ENCODE results near the gene LDLRAD1.
"Not testable (repeated sequence)": the region's sequence is repeated elsewhere in the genome, so short reads cannot be mapped to it uniquely, and the experiment has no call there.

The LDLRAD1 gene, protein sequence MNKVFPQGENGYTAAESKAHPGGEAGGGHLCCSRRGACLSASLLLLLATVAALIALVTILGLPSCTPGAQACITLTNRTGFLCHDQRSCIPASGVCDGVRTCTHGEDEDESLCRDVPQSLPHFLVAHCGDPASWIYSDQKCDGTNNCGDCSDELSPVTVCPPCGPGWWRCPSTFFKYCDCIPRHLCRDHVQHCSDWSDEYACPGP

GRCh38 chr1:54017979-54018378 is at the start of gene LDLRAD1:
LDLRAD1 (minus strand) TSS chr1:54018186; CDS start chr1:54018112, 74 bp downstream.
- DNase-seq, result no peak

DNA sequence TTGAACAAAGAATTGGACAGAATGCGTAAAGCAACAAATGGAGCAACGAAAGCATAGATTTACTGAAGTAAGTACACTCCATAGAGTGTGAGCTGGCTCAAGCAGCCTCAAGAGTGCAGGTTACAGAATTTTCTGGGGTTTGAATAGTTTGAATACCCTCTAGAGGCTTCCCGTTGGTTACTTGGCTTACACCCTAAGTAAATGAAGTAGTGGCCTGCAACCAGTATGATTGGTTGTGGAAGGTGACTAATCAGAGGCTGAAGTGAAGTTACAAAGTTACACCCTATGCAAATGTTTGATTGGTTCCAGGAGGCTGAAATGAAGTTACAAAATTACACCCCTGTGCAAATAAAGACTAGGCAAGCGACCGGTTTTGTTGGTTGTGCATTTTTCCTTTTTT is 46.3 kb upstream of the LDLRAD1 start:
- DNase-seq, result no peak

DNA sequence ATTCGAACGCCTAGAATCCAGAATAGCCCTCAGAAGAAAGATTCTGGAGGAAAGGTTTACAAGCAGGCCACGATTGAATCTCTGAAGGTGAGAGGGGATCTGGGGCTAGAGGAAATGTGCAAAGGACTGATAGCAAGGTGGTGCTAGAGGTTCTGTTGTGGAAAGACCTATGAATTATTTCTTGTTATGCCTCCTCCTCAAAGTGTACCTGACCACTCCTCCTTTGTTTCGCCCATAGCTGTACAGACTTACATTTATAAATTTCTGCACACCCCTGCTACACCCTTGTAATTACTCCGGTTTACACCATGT is 36.4 kb upstream of the LDLRAD1 start:
- DNase-seq, result no peak

- no peak for DNase-seq
Observed at GRCh38 chr1:54053745-54054437, 35.9 kb upstream of the LDLRAD1 start.

- peak; percentile 99 for DNase-seq
Observed at GRCh38 chr1:54052934-54053744, 35.2 kb upstream of the LDLRAD1 start, which contains the start of the genes TCEANC2 and TMEM59. TCEANC2 (plus strand) TSS chr1:54053608; CDS start chr1:54054423, 815 bp downstream. TMEM59 (minus strand) TSS chr1:54053204; CDS start chr1:54053188, 16 bp downstream.

GRCh38 chr1:54052431-54052933 is 34.5 kb upstream of the LDLRAD1 start:
- peak; percentile 24 for DNase-seq

- no peak for DNase-seq
Observed at GRCh38 chr1:54051933-54052430, 34.0 kb upstream of the LDLRAD1 start.

GRCh38 chr1:54050435-54050834 is 32.4 kb upstream of the LDLRAD1 start:
- DNase-seq, result not testable (repeated sequence)

GRCh38 chr1:54047384-54048305 is 29.7 kb upstream of the LDLRAD1 start:
- DNase-seq, result no peak

DNA sequence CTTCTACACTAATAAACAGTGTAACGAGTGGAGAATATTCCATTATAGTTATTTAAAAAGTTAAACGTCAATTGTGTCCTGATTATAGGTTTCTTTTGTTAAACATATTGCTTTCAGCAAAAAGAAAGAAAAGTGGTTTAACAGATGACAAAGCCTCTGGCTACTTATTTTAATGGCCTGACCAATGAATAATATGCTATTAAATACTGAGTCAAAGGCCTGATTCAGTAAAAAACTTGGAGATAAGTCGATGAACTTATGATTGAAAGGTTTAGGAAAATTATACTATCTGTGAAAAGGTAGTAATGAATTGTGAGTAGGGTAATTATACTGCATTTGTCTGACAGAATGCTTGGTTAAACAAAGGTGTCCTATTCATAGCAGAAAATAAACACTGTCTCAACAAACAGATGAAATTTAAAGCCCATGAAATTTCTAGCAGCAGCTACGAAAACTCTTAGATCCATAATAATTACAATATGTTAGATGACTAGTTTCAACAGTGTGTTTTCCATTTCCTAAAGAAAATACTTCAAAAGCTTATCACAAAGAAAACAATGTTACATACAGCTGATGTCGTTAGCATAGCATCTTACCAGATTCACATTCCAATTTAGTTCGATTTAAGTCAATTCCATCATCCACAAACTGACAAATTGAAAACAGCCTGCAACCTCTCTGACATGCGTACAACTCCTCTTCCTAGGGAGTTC is 28.8 kb upstream of the LDLRAD1 start:
- DNase-seq, result no peak

DNA sequence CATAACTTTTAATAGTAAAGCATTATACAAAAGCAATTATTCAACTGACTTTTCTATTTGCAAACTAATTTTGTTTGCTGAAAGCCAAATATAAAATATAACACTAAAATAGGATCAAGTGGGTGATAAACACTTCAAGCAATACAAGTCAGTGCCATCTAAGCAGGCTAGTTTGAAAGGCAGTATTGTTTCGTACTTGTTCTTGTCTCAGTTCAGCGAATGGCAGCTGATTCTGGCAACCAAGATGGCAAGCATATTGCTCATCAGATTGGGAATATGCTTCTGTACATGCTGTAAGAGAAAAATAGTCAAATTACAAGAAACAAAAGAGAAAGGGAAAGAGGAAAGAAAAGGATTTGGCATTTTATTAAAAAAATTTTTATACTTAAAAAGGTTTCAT is 27.5 kb upstream of the LDLRAD1 start:
- no peak for DNase-seq

DNA sequence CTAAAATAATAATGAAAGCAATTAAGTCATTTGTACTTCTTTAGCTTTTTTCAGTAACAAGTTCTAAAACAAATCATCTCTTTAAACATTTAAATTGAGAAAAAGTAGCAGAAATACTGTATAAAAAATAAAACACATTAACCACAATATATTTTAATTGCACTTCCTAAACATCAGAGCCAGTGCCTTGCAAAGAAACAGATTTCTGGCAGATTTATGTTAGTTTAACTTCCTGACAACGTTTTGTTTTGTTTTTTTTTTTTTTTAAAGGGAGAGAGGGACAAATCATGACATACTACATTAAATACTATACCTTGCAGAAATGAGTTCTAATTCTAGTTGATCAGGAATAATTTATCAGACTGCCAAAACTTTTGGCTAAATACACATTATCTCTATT is 23.8 kb upstream of the LDLRAD1 start:
- no peak for DNase-seq

DNA sequence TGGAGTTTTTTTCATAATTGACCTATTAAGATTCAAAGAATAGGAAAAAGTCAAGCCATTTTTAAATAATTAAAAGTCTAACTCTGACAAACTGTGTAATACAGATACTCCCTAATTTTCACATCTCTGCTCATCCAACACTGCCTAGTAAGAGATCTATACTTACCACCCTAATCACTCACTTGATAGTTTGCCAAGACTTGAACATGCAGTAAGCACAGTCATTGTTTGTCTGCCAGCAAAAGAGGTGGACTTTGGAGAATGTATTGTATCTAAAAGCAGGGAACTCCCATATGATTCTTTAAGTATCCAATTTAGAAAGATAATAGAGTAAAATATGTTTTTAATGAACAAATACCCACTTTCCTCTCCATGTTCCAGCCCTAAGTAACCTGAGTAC is 19.5 kb upstream of the LDLRAD1 start:
- DNase-seq, result no peak

- no peak for DNase-seq
Observed at GRCh38 chr1:54028306-54029251, 10.6 kb upstream of the LDLRAD1 start.

GRCh38 chr1:54027848-54028247 is 9.9 kb upstream of the LDLRAD1 start:
- DNase-seq, result no peak

GRCh38 chr1:54024811-54025210 is 6.8 kb upstream of the LDLRAD1 start:
- DNase-seq, result not testable (repeated sequence)

DNA sequence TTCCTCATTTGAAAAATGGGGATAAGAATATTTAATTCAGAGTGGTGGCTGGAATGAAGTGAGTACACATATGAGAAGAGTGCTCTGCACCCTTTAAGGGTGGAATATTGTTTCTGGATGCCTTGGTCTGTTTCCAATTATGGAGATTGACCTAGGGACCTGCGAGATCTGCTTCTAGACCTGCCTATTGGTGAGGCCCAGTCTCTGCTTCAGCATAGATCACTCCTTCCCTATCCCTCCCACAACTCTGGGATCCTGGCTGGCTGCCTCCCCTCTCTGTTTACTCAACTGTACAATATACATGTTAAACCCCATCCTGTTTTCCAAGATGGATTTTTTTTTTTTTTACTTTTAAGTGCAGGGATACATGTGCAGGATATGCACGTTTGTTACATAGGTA is 6.4 kb upstream of the LDLRAD1 start:
- no peak for DNase-seq

- DNase-seq, result not testable (repeated sequence)
Observed at GRCh38 chr1:54019562-54020176, 1.7 kb upstream of the LDLRAD1 start.

- no peak for DNase-seq
Observed at GRCh38 chr1:54018635-54019034, 649 bp upstream of the LDLRAD1 start.

Data from stimulated activated CD4-positive, alpha-beta T cell treated with anti-CD3 and anti-CD28 coated beads, Interleukin-1b, Interleukin-23, amount 100 ng/mL, for 48 hours (primary cell).